GM18519 (cell line): Measurements from ENCODE around the gene GPATCH2.
"Not testable (repeated sequence)": the region's sequence is repeated elsewhere in the genome, so short reads cannot be mapped to it uniquely, and the experiment has no call there.

Experiments used
- ATAC-seq: cut with Tn5 transposase; IDR thresholded peaks from one replicate; pipeline ENCODE4 v1.9.1; 2021; ENCODE audit warnings: mild to moderate bottlenecking, moderate library complexity; ENCODE audit not compliant: unreplicated experiment, low FRiP score

Gene GPATCH2

DNA sequence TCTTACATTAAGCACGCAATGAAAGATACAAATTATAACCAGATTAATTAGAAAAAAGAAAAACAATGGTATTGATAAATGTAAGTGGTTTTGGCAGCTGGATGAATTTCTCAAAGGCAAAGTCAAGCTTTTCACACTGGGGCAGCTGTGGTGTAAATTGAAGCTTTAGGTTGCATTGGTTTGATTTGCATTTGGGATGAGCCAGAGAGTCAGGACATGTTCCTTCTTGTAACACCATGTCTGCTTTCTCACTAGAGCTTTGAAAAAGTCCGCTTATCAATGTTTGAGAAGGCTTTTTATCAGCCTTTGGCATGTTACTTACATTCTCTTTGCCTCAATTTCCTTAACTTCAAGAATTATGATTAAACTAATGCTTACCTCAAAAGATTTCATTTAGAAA, 173.9 kb downstream of the GPATCH2 start:
- ATAC-seq: no peak

DNA sequence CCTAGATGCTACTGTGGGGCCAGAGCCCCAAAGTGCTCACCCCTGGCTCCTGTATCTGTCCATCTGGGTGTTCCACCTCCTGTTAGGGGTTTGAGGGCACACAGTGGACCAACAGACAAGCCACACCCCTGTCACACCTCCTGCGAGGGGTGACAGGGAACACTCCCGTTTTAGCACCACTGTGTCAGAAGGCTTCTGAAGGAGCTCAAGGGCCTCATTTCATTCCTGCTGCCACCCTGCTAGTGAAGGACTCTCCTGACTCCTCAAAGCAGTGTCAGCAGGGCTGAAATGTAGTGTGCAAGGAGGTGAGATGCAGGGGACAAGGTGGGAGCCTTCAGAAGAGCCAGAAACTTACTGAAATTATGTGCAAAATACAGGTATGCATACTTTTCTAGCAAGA, 174.6 kb downstream of the GPATCH2 start:
- no peak for ATAC-seq

DNA sequence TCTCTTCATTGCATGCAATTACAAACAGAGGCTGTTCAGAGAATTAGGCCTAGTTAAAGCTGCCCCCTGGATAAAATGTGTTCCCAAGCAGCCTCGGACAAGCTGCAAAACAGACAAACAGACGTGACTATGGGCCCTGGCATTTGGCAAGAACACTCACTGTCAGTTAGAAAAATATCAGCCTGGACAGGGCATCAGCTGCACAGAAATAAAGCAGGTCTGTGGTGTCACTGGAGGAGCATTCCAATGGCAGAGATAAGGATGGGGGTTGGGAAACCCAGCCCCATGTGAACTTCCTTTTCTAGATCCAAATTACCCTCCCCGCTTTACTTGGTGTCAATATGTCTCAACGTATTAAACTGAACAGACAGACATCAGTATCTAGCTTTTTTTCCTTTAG, 177.1 kb downstream of the GPATCH2 start:
- ATAC-seq: no peak

DNA sequence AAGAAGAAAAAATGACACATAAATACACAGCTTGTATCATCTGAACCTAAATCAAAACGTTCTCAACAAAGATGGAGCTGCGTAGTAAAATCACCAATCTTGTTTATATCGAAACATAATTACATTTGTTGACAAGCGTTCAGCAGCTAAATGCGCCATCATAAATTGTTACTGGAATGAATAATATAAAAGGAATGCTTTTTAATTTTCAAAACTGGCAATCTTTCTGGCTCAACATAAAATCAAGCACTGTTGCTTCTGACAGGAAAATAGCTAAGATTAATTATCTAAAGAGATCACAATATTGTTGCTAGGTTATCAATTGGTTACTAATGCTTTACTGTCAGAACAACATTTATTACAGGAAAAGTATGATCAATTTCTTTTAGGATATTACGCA, 181.5 kb downstream of the GPATCH2 start:
- ATAC-seq: no peak

DNA sequence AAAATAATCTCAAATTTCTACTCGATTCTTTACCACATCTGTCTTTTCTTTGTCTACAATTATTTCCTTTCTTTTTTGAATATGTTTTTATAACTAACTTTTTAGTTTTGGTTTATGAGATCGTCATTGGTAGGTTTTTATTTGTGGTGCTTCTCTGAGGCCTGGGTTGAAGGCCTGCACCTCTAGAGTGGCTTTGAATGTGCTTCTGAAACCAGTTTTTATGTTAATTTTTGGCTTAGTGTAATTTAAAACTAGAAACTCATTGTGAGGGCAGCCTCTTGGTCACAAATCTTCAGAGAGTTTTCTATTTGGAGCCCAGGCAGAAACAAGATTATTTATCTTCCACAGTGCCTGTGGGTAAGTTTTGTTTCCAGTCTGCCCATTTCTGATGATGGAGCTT, 187.0 kb downstream of the GPATCH2 start:
- no peak for ATAC-seq

DNA sequence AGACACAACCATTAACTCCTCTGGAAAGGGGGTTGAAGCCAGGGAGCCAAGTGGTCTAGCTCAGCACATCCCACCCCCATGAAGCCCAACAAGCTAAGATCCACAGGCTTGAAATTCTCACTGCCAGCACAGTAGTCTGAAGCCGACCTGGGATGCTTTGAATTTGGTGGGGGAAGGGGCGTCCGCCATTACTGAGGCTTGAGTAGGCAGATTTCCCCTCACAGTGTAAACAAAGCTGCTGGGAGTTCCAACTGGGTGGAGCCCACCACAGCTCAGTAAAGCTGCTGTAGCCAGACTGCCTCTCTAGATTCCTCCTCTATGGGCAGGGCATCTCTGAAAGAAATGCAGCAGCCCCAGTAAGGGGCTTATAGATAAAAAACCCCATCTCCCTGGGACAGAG, 193.5 kb downstream of the GPATCH2 start:
- no peak for ATAC-seq

DNA sequence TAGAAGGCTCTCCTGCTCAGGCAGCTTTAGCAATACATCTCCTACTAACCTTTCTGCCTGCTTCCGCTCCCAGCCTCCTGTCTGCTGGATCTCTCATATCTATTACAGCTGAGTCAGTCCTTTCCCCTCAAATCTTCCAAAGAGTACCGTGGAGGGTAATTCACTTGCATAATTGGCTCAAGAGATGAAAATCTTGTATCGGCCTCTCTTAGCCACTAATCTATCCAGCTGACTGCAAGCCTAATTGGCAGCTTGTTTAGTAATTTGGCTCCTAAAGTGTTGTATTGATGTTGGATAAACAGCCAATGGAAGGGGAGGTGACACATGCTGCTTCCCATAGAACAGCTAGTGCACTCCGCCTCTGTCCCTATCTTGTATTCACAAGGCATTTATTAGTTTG, 195.7 kb downstream of the GPATCH2 start:
- no peak for ATAC-seq

DNA sequence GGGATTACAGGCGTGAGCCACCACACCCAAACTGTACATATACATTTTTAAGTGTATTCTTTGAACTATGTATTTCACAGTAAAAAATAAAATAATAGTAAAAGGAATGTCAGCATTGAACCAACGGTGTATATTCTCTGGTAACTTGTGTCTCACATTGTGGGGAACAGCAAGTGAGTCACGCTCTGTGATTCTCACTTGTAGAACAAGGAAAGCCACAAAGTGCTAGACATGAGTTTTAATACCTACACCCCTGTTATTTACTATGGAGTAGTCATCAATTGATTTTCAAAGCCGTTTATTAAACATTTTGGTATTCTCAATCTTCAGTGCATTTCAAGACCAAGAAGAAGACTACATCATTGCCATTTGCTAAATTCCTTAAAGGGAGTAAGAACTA, 197.2 kb downstream of the GPATCH2 start:
- ATAC-seq: no peak

DNA sequence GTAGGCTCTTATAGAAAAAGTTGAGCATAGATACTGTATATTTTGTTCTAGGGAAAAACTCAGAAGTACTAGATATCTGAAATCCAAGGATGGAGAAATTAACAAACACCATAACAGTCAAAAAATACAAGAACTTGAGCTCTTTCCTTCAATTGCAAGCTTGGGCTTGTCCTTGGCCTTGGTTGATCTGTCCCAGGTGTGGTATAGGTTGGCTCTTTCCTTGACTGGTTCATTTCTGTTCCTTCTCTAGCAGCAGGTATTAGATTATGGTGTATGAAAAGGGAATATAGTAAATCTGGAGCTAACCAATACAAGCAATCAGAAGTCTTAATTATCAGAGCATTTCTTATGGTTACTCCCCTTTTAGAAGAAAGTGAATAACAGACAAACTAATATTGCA, 198.6 kb downstream of the GPATCH2 start:
- ATAC-seq: no peak

DNA sequence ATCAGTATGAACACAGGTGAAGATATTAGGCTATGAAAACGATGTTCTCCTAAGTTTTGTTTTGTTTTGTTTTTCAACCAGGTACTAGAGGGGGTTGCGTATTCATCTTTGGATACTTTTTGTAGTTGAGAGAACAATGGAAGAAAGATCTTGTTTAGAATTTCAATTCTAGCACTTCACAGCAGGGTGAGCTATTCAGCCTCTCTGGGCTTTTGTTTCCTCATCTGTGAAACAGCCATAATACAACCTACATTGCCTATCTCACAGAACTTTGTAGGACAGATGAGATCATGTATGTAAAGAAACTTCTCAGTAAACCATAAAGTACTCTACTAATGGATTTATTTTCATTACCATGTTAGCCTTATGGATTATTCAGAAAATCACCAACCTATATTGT, 199.5 kb downstream of the GPATCH2 start:
- ATAC-seq: no peak

DNA sequence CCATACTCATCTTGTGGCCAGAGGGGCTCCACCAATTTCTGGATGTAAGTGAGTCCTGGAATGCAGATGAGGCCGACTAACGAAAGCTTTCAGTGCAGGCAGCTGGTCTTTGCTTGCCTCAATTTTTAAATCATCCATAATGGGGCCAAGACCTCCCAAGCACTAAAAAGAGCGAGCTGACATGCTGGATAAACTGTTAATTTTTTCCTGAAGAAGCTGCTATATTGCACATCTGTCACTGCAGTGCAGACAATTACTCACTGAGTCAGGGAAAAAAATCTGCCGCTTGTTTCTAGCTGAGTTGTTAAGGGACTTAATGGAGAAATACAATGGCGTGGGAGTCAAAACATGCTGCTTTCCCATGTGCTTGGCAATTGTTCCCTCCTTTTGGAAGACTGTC, 205.5 kb downstream of the GPATCH2 start:
- ATAC-seq: no peak

DNA sequence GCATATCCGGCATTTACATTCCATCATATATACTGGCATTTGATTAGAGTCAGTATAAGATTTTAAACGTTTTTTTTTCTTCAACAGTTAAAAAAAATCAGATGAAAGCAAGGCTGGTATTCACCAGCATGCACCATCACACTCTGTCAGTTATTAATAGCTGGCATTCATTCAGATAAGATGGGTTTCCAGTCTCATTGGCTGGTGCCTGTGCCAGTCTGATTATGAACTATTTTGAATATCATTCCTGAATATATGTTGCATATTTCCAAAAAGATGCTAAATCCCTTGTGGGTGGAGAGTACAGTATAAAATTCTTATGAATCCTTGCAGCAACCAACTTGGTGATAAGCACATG, 211.7 kb downstream of the GPATCH2 start:
- no peak for ATAC-seq

DNA sequence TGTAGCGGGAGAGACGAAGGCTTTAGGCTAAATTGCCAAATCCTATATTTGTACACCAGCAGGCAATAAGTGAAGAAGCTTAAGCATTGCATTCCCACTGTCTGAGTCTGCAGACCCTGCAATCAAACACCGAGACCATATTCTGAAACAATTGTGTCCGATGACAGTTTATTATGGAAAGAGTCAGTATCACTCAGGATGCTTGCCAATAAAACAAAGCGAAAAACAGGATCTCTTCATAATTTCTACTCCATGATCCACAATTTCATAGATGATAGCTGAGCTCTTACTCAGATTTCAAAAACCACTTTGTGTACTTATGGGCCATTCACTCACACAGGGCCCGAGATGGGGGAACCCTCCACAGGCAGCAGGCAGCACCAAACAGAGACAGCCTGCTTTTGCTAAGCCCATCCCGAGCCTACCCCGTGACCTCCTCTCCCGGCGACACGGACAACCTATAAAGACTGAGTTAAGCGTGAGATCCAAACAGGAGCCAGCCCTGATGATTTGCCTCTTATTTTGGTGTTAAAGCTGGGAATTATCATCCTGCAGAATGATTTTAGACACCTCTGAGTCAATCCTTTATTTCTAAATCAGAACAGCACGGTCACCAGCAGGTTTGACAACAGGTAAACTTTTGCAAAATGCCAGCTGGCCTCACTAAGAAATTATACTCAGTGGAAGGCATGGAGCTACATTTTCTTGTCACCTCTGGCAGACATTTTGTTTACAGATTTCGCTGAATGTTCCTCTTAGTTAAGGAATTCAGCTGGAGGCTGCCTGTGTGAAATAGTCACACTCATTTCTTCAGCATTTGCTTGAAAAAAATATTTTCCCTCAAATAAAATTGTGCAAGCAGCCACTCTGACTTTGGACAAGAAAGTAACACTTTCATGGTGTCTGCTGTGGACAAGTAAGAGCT, 212.4 kb downstream of the GPATCH2 start:
- no peak for ATAC-seq

DNA sequence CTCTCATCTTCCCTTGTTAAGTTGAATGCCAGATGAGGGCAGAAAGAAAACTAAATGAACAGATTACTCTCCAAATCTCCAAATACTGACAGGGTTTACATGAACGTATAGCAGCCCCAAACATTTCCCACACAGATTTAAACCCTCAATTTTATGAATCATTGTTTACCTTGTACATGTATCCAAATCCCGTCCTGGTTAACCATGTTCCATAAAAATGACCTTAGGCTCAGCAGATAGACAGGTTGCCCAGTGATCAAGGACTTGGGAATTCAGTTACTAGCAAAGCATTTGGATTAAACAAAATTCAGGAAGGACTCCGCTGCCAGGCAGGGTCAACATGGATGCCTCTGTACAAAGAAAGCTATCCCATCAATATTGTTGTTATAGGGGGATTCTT, 213.5 kb downstream of the GPATCH2 start:
- no peak for ATAC-seq

DNA sequence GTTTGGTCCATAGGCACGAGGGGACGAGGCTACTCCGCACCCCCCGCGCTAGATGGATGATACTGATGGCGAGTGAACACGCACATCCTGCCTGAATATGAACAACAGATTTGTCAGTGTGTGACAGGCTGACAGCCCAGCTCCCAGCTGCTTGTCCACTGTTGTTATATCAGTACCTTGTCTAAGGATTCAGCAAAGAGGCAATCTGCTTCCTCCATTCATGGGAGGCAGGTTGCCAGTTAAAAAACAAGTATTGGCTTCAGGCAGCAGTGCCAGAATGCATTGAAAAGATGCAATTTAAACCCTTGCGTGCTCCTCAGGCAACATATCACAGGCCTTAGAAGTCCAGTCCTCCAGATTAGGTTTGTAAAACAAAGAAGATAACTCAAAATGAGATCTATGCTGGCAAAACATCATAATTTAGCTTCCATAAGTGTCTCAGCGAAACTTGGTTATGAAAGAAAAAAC, 223.3 kb downstream of the GPATCH2 start:
- ATAC-seq: no peak

DNA sequence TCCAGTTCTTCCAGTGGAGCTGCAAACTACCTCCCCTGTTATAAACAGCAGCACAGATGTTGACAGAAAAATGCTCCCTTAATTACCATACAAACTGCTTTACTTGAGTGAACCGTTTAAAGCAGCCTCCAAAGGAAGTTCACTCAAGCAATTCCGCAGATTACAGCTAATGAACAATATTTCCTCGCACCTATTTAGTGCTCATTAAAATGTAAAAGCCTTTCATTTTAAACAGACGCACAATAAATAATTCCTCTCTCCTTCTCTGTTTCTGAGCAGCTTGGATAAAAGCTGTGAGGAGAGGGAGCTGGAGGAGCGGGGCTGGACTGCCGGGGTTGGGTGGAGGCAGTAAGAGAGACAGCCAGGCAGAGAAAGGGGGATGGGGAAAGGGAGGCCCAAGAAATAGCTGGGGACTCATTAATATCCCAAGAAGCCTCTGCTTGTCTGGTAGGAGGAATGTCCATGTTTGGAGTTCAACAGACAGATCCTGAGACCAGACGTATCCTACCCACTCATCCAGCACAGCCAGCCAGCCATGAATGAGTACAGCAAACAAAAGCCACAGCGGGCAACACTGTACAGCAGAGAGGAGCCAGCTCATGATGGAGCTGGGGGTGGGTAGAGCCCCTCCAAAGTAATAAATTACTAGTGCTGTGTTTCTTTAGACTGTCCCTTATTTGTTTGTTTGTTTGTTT, 227.7 kb downstream of the GPATCH2 start:
- ATAC-seq: no peak

DNA sequence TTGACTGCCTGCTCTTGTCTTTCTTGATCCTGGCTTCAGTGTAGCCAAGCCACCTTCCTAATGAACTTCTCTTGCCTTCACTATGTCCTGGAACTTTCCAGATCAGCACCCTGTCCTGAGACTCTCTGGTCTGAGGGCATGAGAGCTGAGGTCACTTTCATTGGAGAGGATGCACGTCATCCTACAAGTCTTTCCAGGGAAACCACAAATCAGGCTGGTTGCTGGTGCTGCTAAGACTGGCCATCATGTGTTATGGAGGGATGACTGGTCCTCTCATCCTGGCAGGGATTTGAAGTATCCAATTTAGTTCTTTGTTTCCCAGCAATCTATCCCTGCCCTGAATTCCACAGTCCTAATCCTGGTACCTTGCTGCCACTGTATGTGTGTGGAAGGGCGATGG, 228.6 kb downstream of the GPATCH2 start:
- ATAC-seq: no peak

DNA sequence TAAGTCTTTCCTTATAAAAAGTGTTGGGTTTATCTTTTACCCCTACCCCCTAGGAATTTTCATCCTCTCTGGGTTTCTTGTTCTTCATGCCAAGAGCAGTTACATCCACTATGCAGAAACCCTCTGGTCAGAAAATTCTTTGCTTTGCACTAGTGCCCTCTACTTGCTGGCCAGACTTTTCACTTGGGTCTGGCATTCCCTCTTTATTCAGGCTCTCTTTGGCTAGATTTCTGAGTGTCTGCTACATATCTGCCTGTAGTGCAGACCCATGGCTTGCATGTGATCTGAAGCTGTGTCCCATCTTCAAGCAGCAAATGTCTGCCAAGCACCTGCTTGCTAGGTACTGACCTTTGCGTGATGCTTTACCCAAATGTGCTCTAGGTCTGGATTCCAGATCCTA, 237.0 kb downstream of the GPATCH2 start:
- no peak for ATAC-seq

DNA sequence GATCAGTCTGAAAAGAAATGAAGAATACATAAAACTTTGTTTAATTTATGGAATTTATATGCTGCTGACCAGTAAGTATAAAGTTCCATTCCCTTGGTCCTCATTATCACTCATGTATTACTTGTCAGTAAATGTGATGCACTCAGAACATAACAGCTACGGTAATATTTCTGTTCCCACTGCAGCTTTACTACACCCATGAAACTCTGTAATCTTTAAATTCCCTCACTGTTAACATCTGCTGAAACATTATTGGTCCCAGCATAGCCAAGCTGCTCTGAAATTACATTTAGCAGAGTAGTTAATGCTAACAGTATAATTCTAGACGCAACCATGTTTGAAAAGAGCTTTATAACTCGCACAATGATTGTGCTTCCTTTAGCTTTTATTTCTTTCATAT, 238.4 kb downstream of the GPATCH2 start:
- ATAC-seq: no peak

DNA sequence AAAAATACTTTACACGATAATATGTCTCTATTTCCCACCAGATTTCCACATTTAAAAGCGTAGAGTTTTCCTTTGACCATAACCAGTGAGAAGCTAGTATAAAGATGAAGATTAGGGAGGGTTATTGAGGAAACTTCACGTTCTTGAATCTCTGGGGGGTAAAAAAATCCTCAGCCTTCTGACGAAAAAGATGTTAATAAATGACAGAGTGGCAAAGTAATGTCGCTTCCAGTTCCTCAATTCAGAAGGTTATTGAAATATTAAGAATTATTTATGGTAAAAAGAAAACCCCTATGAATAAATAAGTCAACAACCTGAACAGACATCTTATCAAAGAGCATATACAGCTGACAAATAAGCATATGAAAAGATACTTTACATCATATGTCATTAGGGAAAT, 241.0 kb downstream of the GPATCH2 start:
- ATAC-seq: no peak

DNA sequence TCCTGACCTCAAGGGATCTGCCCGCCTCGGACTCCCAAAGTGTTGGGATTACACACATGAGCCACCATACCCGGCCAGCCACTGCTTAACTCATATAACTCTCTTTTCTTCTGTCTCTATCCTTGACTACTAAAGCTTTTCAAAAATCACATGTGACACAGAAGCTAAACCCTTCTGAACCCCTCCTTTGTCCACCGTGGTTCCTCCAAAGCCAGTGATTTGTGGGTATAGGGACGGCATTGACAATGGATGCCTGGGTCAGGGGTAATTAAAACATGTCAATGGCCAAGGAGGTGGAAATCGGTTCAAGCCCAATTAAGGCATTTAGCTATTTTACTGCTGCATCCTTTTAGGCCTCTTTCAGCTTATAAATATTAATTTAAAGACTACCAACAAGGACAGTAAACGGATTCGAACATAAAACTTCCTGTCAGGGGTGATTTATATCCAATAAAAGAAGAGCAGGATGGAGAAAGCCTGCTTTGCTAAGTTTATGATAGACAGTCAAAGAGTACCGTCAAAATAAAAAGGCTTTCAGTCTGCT, 242.3 kb downstream of the GPATCH2 start:
- no peak for ATAC-seq

DNA sequence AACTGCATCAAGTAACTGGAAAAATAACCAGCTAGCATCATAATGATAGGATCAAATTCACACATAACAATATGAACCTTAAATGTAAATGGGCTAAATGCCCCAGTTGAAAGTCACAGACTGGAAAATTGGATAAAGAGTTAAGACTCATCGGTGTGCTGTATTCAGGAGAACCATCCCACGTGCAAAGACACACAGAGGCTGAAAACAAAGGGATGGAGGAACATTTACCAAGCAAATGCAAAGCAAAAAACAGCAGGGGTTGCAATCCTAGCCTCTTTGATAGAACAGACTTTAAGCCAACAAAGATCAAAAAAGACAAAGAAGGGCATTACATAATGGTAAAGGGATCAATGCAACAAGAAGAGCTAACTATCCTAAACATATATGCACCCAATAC, 249.1 kb downstream of the GPATCH2 start:
- not testable (repeated sequence) for ATAC-seq
